H9 (cell line): ENCODE data around the gene EPB41L4B. TPM values are rescaled to one million over a fixed set of nuclear protein-coding genes. Genes with fewer than 3 reads are reported as not detected.

ENCODE experiments used
- DNase-seq: peaks from one replicate; pipeline ENCODE4 v3.0.0-alpha.2; 2017
- H2AFZ ChIP-seq: one replicate; pipeline ENCODE4 v1.6.1; 2013; ENCODE audit warnings: mild to moderate bottlenecking, low read length, control low read depth, moderate library complexity
- H2AK5ac ChIP-seq: 2 replicates; pipeline ENCODE4 v1.6.1; 2013; ENCODE audit warnings: low read length, control low read depth, mixed read lengths; ENCODE audit not compliant: insufficient read length
- H2BK120ac ChIP-seq: one replicate; pipeline ENCODE4 v1.6.1; 2013; ENCODE audit warnings: low read depth, mild to moderate bottlenecking, low read length, control low read depth, inconsistent platforms; ENCODE audit not compliant: poor library complexity, severe bottlenecking
- H2BK12ac ChIP-seq: 2 replicates; pipeline ENCODE4 v1.6.1; 2013; ENCODE audit warnings: low read length, control low read depth, mixed read lengths, low read depth; ENCODE audit not compliant: insufficient read length
- H2BK15ac ChIP-seq: 2 replicates; pipeline ENCODE4 v1.6.1; 2013; ENCODE audit warnings: low read depth, low read length, control low read depth
- H2BK20ac ChIP-seq: one replicate; pipeline ENCODE4 v1.6.1; 2013; ENCODE audit warnings: low read depth, mild to moderate bottlenecking, low read length, control low read depth, inconsistent platforms; ENCODE audit not compliant: poor library complexity, severe bottlenecking
- H2BK5ac ChIP-seq: 2 replicates; pipeline ENCODE4 v1.6.1; 2013; ENCODE audit warnings: low read length, control low read depth, mixed read lengths; ENCODE audit not compliant: insufficient read length
- H3K14ac ChIP-seq: 2 replicates; pipeline ENCODE4 v1.6.1; 2013; ENCODE audit warnings: low read length, control low read depth; ENCODE audit not compliant: insufficient read depth
- H3K18ac ChIP-seq: 2 replicates; pipeline ENCODE4 v1.6.1; 2013; ENCODE audit warnings: low read depth, mild to moderate bottlenecking, mixed read lengths, low read length, control low read depth; ENCODE audit not compliant: insufficient read length
- H3K23ac ChIP-seq: 2 replicates; pipeline ENCODE4 v1.6.1; 2013; ENCODE audit warnings: low read length, control low read depth, mixed read lengths, low read depth; ENCODE audit not compliant: insufficient read length
- H3K23me2 ChIP-seq: 2 replicates; pipeline ENCODE4 v1.6.1; 2013; ENCODE audit warnings: low read depth, mild to moderate bottlenecking, mixed read lengths, low read length, control low read depth; ENCODE audit not compliant: insufficient read length, poor library complexity, severe bottlenecking
- H3K27ac ChIP-seq: 2 replicates; pipeline ENCODE4 v1.5.1; 2013; ENCODE audit warnings: low read length, control low read depth, mixed read lengths, low read depth; ENCODE audit not compliant: insufficient read length
- H3K27me3 ChIP-seq: 2 replicates; pipeline ENCODE4 v1.6.1; 2013; ENCODE audit warnings: low read length, control low read depth, inconsistent platforms; ENCODE audit not compliant: insufficient read depth
- H3K4ac ChIP-seq: 2 replicates; pipeline ENCODE4 v1.6.1; 2013; ENCODE audit warnings: low read depth, mild to moderate bottlenecking, control low read depth, inconsistent platforms, low read length, moderate library complexity
- H3K4me1 ChIP-seq: 2 replicates; pipeline ENCODE4 v1.6.1; 2013; ENCODE audit warnings: low read length, control low read depth, inconsistent platforms; ENCODE audit not compliant: insufficient read depth
- H3K4me2 ChIP-seq: 2 replicates; pipeline ENCODE4 v1.6.1; 2013; ENCODE audit warnings: low read length, control low read depth, mixed read lengths; ENCODE audit not compliant: insufficient read length, insufficient read depth
- H3K56ac ChIP-seq: 2 replicates; pipeline ENCODE4 v1.6.1; 2013; ENCODE audit warnings: low read depth, mild to moderate bottlenecking, mixed read lengths, low read length, control low read depth; ENCODE audit not compliant: insufficient read length
- H3K79me1 ChIP-seq: 2 replicates; pipeline ENCODE4 v1.6.1; 2013; ENCODE audit warnings: low read depth, mild to moderate bottlenecking, moderate library complexity, low read length, control low read depth, inconsistent platforms; ENCODE audit not compliant: insufficient read depth, poor library complexity, severe bottlenecking
- H3K79me2 ChIP-seq: 2 replicates; pipeline ENCODE4 v1.6.1; 2013; ENCODE audit warnings: low read length, control low read depth, inconsistent platforms; ENCODE audit not compliant: insufficient read depth
- H3K9ac ChIP-seq: 2 replicates; pipeline ENCODE4 v1.6.1; 2013; ENCODE audit warnings: low read length, control low read depth, mixed read lengths; ENCODE audit not compliant: insufficient read length; ENCODE audit errors: extremely low read depth
- H3K9me3 ChIP-seq: one replicate; pipeline ENCODE4 v1.6.1; 2013; ENCODE audit warnings: low read depth, low read length, inconsistent platforms; ENCODE audit not compliant: control insufficient read depth
- H3T11ph ChIP-seq: one replicate; pipeline ENCODE4 v1.6.1; 2013; ENCODE audit warnings: mild to moderate bottlenecking, low read length, control low read depth, inconsistent platforms
- H4K20me1 ChIP-seq: one replicate; pipeline ENCODE4 v1.6.1; 2013; ENCODE audit not compliant: control insufficient read depth, insufficient read length, insufficient read depth
- H4K5ac ChIP-seq: 2 replicates; pipeline ENCODE4 v1.6.1; 2013; ENCODE audit warnings: low read depth, mild to moderate bottlenecking, mixed read lengths, low read length, control low read depth; ENCODE audit not compliant: insufficient read length
- H4K8ac ChIP-seq: replicated peaks from 2 replicates; pipeline ENCODE4 v1.6.1; 2013; ENCODE audit warnings: low read length, control low read depth, mixed read lengths, low read depth; ENCODE audit not compliant: insufficient read length
- H4K91ac ChIP-seq: 2 replicates; pipeline ENCODE4 v1.6.1; 2013; ENCODE audit warnings: low read depth, mild to moderate bottlenecking, moderate library complexity, mixed read lengths, low read length, control low read depth; ENCODE audit not compliant: insufficient read length
- H3K27ac Mint-ChIP-seq, 3 experiments: 2 replicates in 2 of 3; 3 replicates in 1 of 3; pipeline ENCODE4 v1.8.0; 2020 to 2021; ENCODE audit warnings: mixed read lengths in 3 of 3, mild to moderate bottlenecking in 1 of 3, moderate library complexity in 1 of 3
- H3K27me3 Mint-ChIP-seq: 2 replicates; pipeline ENCODE4 v1.8.0; 2021; ENCODE audit warnings: low read depth, mild to moderate bottlenecking, moderate library complexity, mixed read lengths
- H3K36me3 Mint-ChIP-seq, 3 experiments: 2 replicates in 2 of 3; 3 replicates in 1 of 3; pipeline ENCODE4 v1.8.0; 2020 to 2021; ENCODE audit warnings: low read depth in 3 of 3, mixed read lengths in 3 of 3; ENCODE audit not compliant: insufficient read depth in 1 of 3
- H3K4me1 Mint-ChIP-seq, 2 experiments: 2 replicates each; pipeline ENCODE4 v1.8.0; 2020; ENCODE audit warnings: mixed read lengths in 2 of 2
- H3K4me3 Mint-ChIP-seq, 2 experiments: 2 replicates in 1 of 2; 3 replicates in 1 of 2; pipeline ENCODE4 v1.8.0; 2020 to 2021; ENCODE audit warnings: mild to moderate bottlenecking in 2 of 2, mixed read lengths in 2 of 2, moderate library complexity in 1 of 2
- H3K9me3 Mint-ChIP-seq, 2 experiments: 2 replicates in 1 of 2; 3 replicates in 1 of 2; pipeline ENCODE4 v1.8.0; 2020; ENCODE audit warnings: mild to moderate bottlenecking in 2 of 2, mixed read lengths in 2 of 2, moderate library complexity in 1 of 2
- total RNA-seq: library from RNA; stranded (reverse); gene quantifications from 2 replicates; pipeline ENCODE4 v1.2.1, GENCODE V29; 2021
- TF ChIP-seq, protein P1 (sequence below): fragments of 200-600 bp; sonication (generic); conservative IDR thresholded peaks from 3 replicates; pipeline ENCODE4 v1.8.0; 2021; ENCODE audit warnings: antibody characterized with exemption, mild to moderate bottlenecking

EPB41L4B gene
- total RNA-seq, 1 experiment from 2014 or later, result 18.9 TPM

DNA sequence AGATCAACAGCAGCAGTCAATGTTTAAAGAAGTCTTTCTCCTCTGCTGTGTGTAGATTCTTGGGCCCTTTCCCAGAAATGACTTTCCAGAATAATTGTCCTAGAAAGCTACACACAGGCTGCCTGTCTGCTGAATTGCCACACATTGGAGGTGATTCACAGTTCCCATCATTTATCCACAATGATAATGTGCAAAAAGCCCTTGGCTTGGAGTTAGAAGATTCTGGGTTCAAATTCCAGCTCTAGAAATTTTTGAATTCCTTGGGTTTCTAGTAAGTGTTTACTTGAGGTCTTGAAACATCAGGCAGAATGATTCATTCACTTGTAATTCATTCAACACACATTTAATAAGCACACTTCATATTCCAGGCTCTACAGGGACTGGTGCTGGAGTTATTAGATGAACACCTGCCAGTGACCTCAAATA is 28.6 kb upstream of the EPB41L4B start:
- Histone ChIP-seq H3K27ac (no peak overlapping the region), H2AFZ (no peak overlapping the region), H4K8ac (no peak overlapping the region), H3K79me1 (no peaks in the 10 kb centered on the region), H3K79me2 (no peaks in the 10 kb centered on the region), H3K4ac (no peak overlapping the region), H3K14ac (no peak overlapping the region), H4K91ac (no peak overlapping the region), H2AK5ac (no peak overlapping the region), H3K56ac (no peak overlapping the region), H3K4me2 (no peak overlapping the region), H2BK20ac (no peak overlapping the region), H3K18ac (no peak overlapping the region), H2BK12ac (no peak overlapping the region), H3K27me3 (no peaks in the 10 kb centered on the region), H3K4me1 (peaks cover 5% of the 10 kb centered on the region; the same call in 1 of the 2 replicates), H3K9ac (no peak overlapping the region), H3K23me2 (no peaks in the 10 kb centered on the region), H4K5ac (no peak overlapping the region), H3T11ph (no peak overlapping the region), H3K9me3 (no peaks in the 10 kb centered on the region), H2BK15ac (no peak overlapping the region), H3K23ac (no peak overlapping the region), H4K20me1 (no peaks in the 10 kb centered on the region), H2BK120ac (no peak overlapping the region), H2BK5ac (no peak overlapping the region)
- no peaks in the 10 kb centered on the region for H3K36me3 Mint-ChIP-seq
- peaks cover 2% of the 10 kb centered on the region for H3K27me3 Mint-ChIP-seq
- TF ChIP-seq, protein P1, sequence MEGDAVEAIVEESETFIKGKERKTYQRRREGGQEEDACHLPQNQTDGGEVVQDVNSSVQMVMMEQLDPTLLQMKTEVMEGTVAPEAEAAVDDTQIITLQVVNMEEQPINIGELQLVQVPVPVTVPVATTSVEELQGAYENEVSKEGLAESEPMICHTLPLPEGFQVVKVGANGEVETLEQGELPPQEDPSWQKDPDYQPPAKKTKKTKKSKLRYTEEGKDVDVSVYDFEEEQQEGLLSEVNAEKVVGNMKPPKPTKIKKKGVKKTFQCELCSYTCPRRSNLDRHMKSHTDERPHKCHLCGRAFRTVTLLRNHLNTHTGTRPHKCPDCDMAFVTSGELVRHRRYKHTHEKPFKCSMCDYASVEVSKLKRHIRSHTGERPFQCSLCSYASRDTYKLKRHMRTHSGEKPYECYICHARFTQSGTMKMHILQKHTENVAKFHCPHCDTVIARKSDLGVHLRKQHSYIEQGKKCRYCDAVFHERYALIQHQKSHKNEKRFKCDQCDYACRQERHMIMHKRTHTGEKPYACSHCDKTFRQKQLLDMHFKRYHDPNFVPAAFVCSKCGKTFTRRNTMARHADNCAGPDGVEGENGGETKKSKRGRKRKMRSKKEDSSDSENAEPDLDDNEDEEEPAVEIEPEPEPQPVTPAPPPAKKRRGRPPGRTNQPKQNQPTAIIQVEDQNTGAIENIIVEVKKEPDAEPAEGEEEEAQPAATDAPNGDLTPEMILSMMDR, result no peak
- DNase-seq, result no peak
- H3K9me3 Mint-ChIP-seq, result no peaks in the 10 kb centered on the region
- H3K4me1 Mint-ChIP-seq, result peaks cover 10% of the 10 kb centered on the region in 2 experiments
- no peak overlapping the region for H3K27ac Mint-ChIP-seq
- no peak overlapping the region for H3K4me3 Mint-ChIP-seq
